DMS79 treated with DMSO at 0.1 percent for 48 hours (cell line): ENCODE results near the gene ITLN2.
"Not testable (repeated sequence)": the region's sequence is repeated elsewhere in the genome, so short reads cannot be mapped to it uniquely, and the experiment has no call there.

ENCODE experiments used
- DNase-seq: peaks from one replicate; lab custom pipeline; 2025; lab: John Stamatoyannopoulos, UW

The ITLN2 gene

GRCh38 chr1:160953030-160953429 lies 1.6 kb downstream of the ITLN2 start:
- no peak for DNase-seq

- DNase-seq, result no peak
Observed at GRCh38 chr1:160952129-160952510, 2.5 kb downstream of the ITLN2 start.

GRCh38 chr1:160951443-160952128 lies 3.0 kb downstream of the ITLN2 start:
- DNase-seq, result no peak

GRCh38 chr1:160950657-160951056 lies 4.0 kb downstream of the ITLN2 start:
- DNase-seq, result no peak

GRCh38 chr1:160949881-160950280 lies 4.7 kb downstream of the ITLN2 start:
- no peak for DNase-seq

GRCh38 chr1:160949216-160949880 lies 5.3 kb downstream of the ITLN2 start:
- DNase-seq, result not testable (repeated sequence)

GRCh38 chr1:160947174-160947759 lies 7.3 kb downstream of the ITLN2 start:
- DNase-seq, result not testable (repeated sequence)

GRCh38 chr1:160945881-160946280 lies 8.7 kb downstream of the ITLN2 start:
- not testable (repeated sequence) for DNase-seq

- DNase-seq, result no peak
Observed at GRCh38 chr1:160945079-160945478, 9.5 kb downstream of the ITLN2 start.

- DNase-seq, result no peak
Observed at GRCh38 chr1:160942926-160943325, 11.7 kb downstream of the ITLN2 start.

GRCh38 chr1:160936666-160937065 lies 17.9 kb downstream of the ITLN2 start:
- DNase-seq, result not testable (repeated sequence)

GRCh38 chr1:160935527-160936258 lies 18.9 kb downstream of the ITLN2 start:
- no peak for DNase-seq

GRCh38 chr1:160933305-160933704 lies 21.3 kb downstream of the ITLN2 start:
- DNase-seq, result not testable (repeated sequence)

- DNase-seq, result no peak
Observed at GRCh38 chr1:160925652-160926244, 28.9 kb downstream of the ITLN2 start.

GRCh38 chr1:160924791-160925651 lies 29.6 kb downstream of the ITLN2 start:
- DNase-seq, result no peak

GRCh38 chr1:160916666-160917065 lies 37.9 kb downstream of the ITLN2 start:
- no peak for DNase-seq

- not testable (repeated sequence) for DNase-seq
Observed at GRCh38 chr1:160913229-160913628, 41.4 kb downstream of the ITLN2 start.

- DNase-seq, result no peak
Observed at GRCh38 chr1:160911925-160912324, 42.7 kb downstream of the ITLN2 start.

- DNase-seq, result no peak
Observed at GRCh38 chr1:160911441-160911840, 43.2 kb downstream of the ITLN2 start.

GRCh38 chr1:160910170-160910750 lies 44.3 kb downstream of the ITLN2 start:
- no peak for DNase-seq

- no peak for DNase-seq
Observed at GRCh38 chr1:160907976-160908375, 46.6 kb downstream of the ITLN2 start.
